SK-N-SH (cell line): ENCODE results near the gene C9. TPM values are rescaled to one million over a fixed set of nuclear protein-coding genes. Genes with fewer than 3 reads are reported as not detected.

Experiments
- CTCF ChIA-PET: fragments of 300-600, 350-600 bp; formaldehyde crosslinking; extraction: SDS; loops from one replicate; lab custom pipeline; 2021; lab: Yijun Ruan, JAX
- POLR2A ChIA-PET: fragments of 350-600 bp; sonication (Branson Sonifier 250); formaldehyde crosslinking; extraction: SDS; loops from one replicate; lab custom pipeline; 2020; ENCODE audit warnings: antibody characterized with exemption, inconsistent platforms; lab: Yijun Ruan, JAX
- DNase-seq: peaks from one replicate; pipeline ENCODE4 v3.0.0; 2012
- H2AFZ ChIP-seq: fragments of 200-600 bp; sonication (generic); 2 replicates; pipeline ENCODE4 v1.8.1; 2016; ENCODE audit warnings: antibody characterized with exemption, mild to moderate bottlenecking, low read depth
- H3F3A ChIP-seq: fragments of 200-600 bp; sonication (generic); replicated peaks from 2 replicates; pipeline ENCODE3; 2016; ENCODE audit warnings: antibody characterized with exemption, mild to moderate bottlenecking; ENCODE audit not compliant: insufficient read depth
- H3K27ac ChIP-seq, 2 experiments: fragments of 200-500 bp in 1 of 2; fragments of 200-600 bp in 1 of 2; sonication (Bioruptor generic) in 1 of 2; sonication (generic), shearing (Covaris generic) in 1 of 2; 2 replicates each; pipeline versions ENCODE4 v1.5.1 to v1.6.1; 2014 to 2016; ENCODE audit warnings: low read depth in 2 of 2, inconsistent platforms in 1 of 2, low read length in 1 of 2, mild to moderate bottlenecking in 1 of 2, mixed read lengths in 1 of 2
- H3K27me3 ChIP-seq: fragments of 200-600 bp; sonication (generic), shearing (Covaris generic); 2 replicates; pipeline ENCODE4 v1.6.1; 2016; ENCODE audit warnings: mixed run types; ENCODE audit not compliant: insufficient read depth
- H3K36me3 ChIP-seq, 2 experiments: fragments of 200-500 bp in 1 of 2; fragments of 200-600 bp in 1 of 2; sonication (Bioruptor generic) in 1 of 2; sonication (generic) in 1 of 2; replicated peaks in 1 of 2; 2 replicates each; pipeline versions ENCODE3 to v1.5.1; 2014 to 2016; ENCODE audit warnings: low read length in 1 of 2, mild to moderate bottlenecking in 1 of 2; ENCODE audit not compliant: insufficient read depth in 2 of 2, control insufficient read depth in 1 of 2
- H3K4me1 ChIP-seq, 2 experiments: fragments of 200-500 bp in 1 of 2; fragments of 200-600 bp in 1 of 2; sonication (Bioruptor generic) in 1 of 2; sonication (generic), shearing (Covaris generic) in 1 of 2; 2 replicates each; pipeline versions ENCODE4 v1.5.1 to v1.6.1; 2014 to 2016; ENCODE audit warnings: low read depth in 1 of 2, low read length in 1 of 2, mixed run types in 1 of 2; ENCODE audit not compliant: insufficient read depth in 2 of 2, control insufficient read depth in 1 of 2
- H3K4me2 ChIP-seq: fragments of 200-600 bp; sonication (generic), shearing (Covaris generic); 2 replicates; pipeline ENCODE4 v1.6.1; 2017; ENCODE audit warnings: mixed run types
- H3K4me3 ChIP-seq, 2 experiments: fragments of 200-500 bp in 1 of 2; fragments of 200-600 bp in 1 of 2; sonication (Bioruptor generic) in 1 of 2; sonication (generic), shearing (Covaris generic) in 1 of 2; 2 replicates each; pipeline versions ENCODE4 v1.5.1 to v1.8.1; 2014 to 2016; ENCODE audit warnings: low read depth in 2 of 2, inconsistent platforms in 1 of 2, low read length in 1 of 2, mild to moderate bottlenecking in 1 of 2, mixed read lengths in 1 of 2, moderate library complexity in 1 of 2
- H3K79me2 ChIP-seq: fragments of 200-600 bp; sonication (generic); 2 replicates; pipeline ENCODE4 v1.8.1; 2017; ENCODE audit warnings: mild to moderate bottlenecking; ENCODE audit not compliant: insufficient read depth
- H3K9ac ChIP-seq: fragments of 200-600 bp; sonication (generic); 2 replicates; pipeline ENCODE4 v1.6.1; 2017; ENCODE audit warnings: mixed run types
- H3K9me2 ChIP-seq: fragments of 200-600 bp; sonication (generic); 2 replicates; pipeline ENCODE4 v1.6.1; 2017; ENCODE audit warnings: mixed run types
- H3K9me3 ChIP-seq: fragments of 200-600 bp; sonication (generic); 2 replicates; pipeline ENCODE4 v1.6.1; 2017; ENCODE audit warnings: mixed run types, mild to moderate bottlenecking, moderate library complexity
- H4K20me1 ChIP-seq: fragments of 200-600 bp; sonication (generic); 2 replicates; pipeline ENCODE4 v1.6.1; 2017; ENCODE audit warnings: mild to moderate bottlenecking, mixed run types; ENCODE audit not compliant: insufficient read depth
- IRF3 ChIP-seq: fragments of 150-350 bp; IDR thresholded peaks from 2 replicates; pipeline ENCODE4 v1.6.1; 2016; ENCODE audit warnings: mild to moderate bottlenecking, low read depth, low read length
- MAX ChIP-seq: IDR thresholded peaks from 2 replicates; pipeline ENCODE4 v1.4.0; 2012; ENCODE audit warnings: low read depth
- NFIC ChIP-seq: IDR thresholded peaks from 2 replicates; pipeline ENCODE4 v1.4.0; 2012; ENCODE audit warnings: borderline replicate concordance
- RCOR1 ChIP-seq: fragments of 150-350 bp; IDR thresholded peaks from 2 replicates; pipeline ENCODE4 v1.6.1; 2017; ENCODE audit warnings: antibody characterized with exemption, low read length
- REST ChIP-seq: IDR thresholded peaks from 2 replicates; pipeline ENCODE4 v1.6.1; 2012; ENCODE audit warnings: mild to moderate bottlenecking, low read depth, low read length, moderate library complexity
- RFX5 ChIP-seq: IDR thresholded peaks from 2 replicates; pipeline ENCODE4 v1.6.1; 2012; ENCODE audit warnings: mild to moderate bottlenecking, improper control_type of control experiment, low read length
- TAF1 ChIP-seq: IDR thresholded peaks from 2 replicates; pipeline ENCODE4 v1.6.1; 2012; ENCODE audit warnings: low read depth, mild to moderate bottlenecking, low read length, moderate library complexity, borderline replicate concordance
- TEAD4 ChIP-seq: IDR thresholded peaks from 2 replicates; pipeline ENCODE4 v1.4.0; 2012; ENCODE audit warnings: mild to moderate bottlenecking, borderline replicate concordance; ENCODE audit not compliant: insufficient read depth
- USF1 ChIP-seq: IDR thresholded peaks from 2 replicates; pipeline ENCODE4 v1.4.0; 2012; ENCODE audit warnings: low read depth, borderline replicate concordance
- YY1 ChIP-seq: IDR thresholded peaks from 2 replicates; pipeline ENCODE4 v1.4.0; 2012; ENCODE audit warnings: low read depth, mild to moderate bottlenecking
- ZBTB33 ChIP-seq: IDR thresholded peaks from 2 replicates; pipeline ENCODE4 v1.4.0; 2012; ENCODE audit warnings: low read depth, borderline replicate concordance
- WGBS: methylation state at CpG from one replicate; pipeline ENCODE4 v1.1.6; 2017; ENCODE audit warnings: low lambda C conversion rate; 5-methylcytosine and 5-hydroxymethylcytosine counted together
- polyA plus RNA-seq, 3 experiments: library from polyadenylated mRNA; depleted of rRNA; stranded (reverse); fragments of >200 nt; gene quantifications; 2 replicates each; pipeline ENCODE4 v1.2.3, GENCODE V29; 2012

Gene C9
- polyA plus RNA-seq, 1 of the 3 experiments (the other 2 are of a cell fraction), result not detected

- TF ChIP-seq TAF1 (no peak), YY1 (no peak), NFIC (no peak)
Observed at GRCh38 chr5:39270225-39270848, 94.0 kb downstream of the C9 start (continued).

GRCh38 chr5:39267186-39267585, 97.1 kb downstream of the C9 start:
- no peaks in the 10 kb centered on the region for H4K20me1 ChIP-seq
- POLR2A ChIA-PET, result no interaction called here
- H3K9me3 ChIP-seq, result no peaks in the 10 kb centered on the region
- no peak overlapping the region for H2AFZ ChIP-seq
- H3K9ac ChIP-seq, result no peak overlapping the region
- H3K79me2 ChIP-seq, result no peaks in the 10 kb centered on the region
- no peaks in the 10 kb centered on the region for H3K9me2 ChIP-seq
- 15% methylated on average over 2 of the region's 2 CpGs for WGBS
- H3K4me1 ChIP-seq, result no peaks in the 10 kb centered on the region
- H3K36me3 ChIP-seq, result no peaks in the 10 kb centered on the region
- CTCF ChIA-PET, result interaction anchor here (1.0 kb wide), 1 partner anchor 16 kb away, joined by 4 read pairs; no protein-coding TSS in a partner anchor
- no peak overlapping the region for H3K4me2 ChIP-seq
- no peak overlapping the region for H3K4me3 ChIP-seq
- H3K27ac ChIP-seq, result no peak overlapping the region
- DNase-seq, result no peak
- no peaks in the 10 kb centered on the region for H3F3A ChIP-seq
- no peak for TF ChIP-seq MAX
- no peak for TF ChIP-seq ZBTB33
- TF ChIP-seq REST, result no peak
- TF ChIP-seq RFX5, result no peak
- H3K27me3 ChIP-seq, result peaks cover 9% of the 10 kb centered on the region; the same call in 1 of the 2 replicates

GRCh38 chr5:39266442-39266841, 97.9 kb downstream of the C9 start:
- no peaks in the 10 kb centered on the region for H3K9me2 ChIP-seq
- no peaks in the 10 kb centered on the region for H3K4me1 ChIP-seq
- H3F3A ChIP-seq, result no peaks in the 10 kb centered on the region
- no peaks in the 10 kb centered on the region for H3K36me3 ChIP-seq
- WGBS, result 0% methylated on average over 2 of the region's 2 CpGs
- peaks cover 9% of the 10 kb centered on the region; the same call in 1 of the 2 replicates for H3K27me3 ChIP-seq
- H3K79me2 ChIP-seq, result no peaks in the 10 kb centered on the region
- ChIA-PET CTCF (interaction anchor here (0.7 to 1.0 kb wide), 2 partner anchors 11 to 17 kb away, joined by 3 to 4 read pairs; no protein-coding TSS in a partner anchor), POLR2A (no interaction called here)
- H3K9me3 ChIP-seq, result no peaks in the 10 kb centered on the region
- no peak overlapping the region for H3K4me2 ChIP-seq
- H3K9ac ChIP-seq, result no peak overlapping the region
- H4K20me1 ChIP-seq, result no peaks in the 10 kb centered on the region
- DNase-seq, result no peak
- H2AFZ ChIP-seq, result no peak overlapping the region
- no peak overlapping the region for H3K4me3 ChIP-seq
- H3K27ac ChIP-seq, result no peak overlapping the region
- no peak for TF ChIP-seq RCOR1
- no peak for TF ChIP-seq REST
- no peak for TF ChIP-seq USF1
- TF ChIP-seq IRF3, result no peak
- no peak for TF ChIP-seq TEAD4
